Smooth muscle cell (in vitro differentiated cells): ENCODE results near the gene VPS8. TPM values are rescaled to one million over a fixed set of nuclear protein-coding genes. Genes with fewer than 3 reads are reported as not detected.
A peak's percentile ranks its signal among the peaks of the same experiment; 100 is the strongest.

Experiments
- DNase-seq: peaks from one replicate; lab custom pipeline; 2025; ENCODE audit not compliant: unreplicated experiment; lab: John Stamatoyannopoulos, UW
- H2AFZ ChIP-seq: fragments of 200-600 bp; sonication (generic); 2 replicates; pipeline ENCODE4 v1.6.0; 2016; ENCODE audit warnings: antibody characterized with exemption, low read depth, mild to moderate bottlenecking
- H3F3A ChIP-seq: fragments of 200-600 bp; sonication (generic); 2 replicates; pipeline ENCODE4 v1.6.0; 2017; ENCODE audit warnings: antibody characterized with exemption, low read depth
- H3K27ac ChIP-seq: fragments of 200-600 bp; sonication (generic); 2 replicates; pipeline ENCODE4 v1.5.1; 2016; ENCODE audit warnings: low read depth, mild to moderate bottlenecking
- H3K27me3 ChIP-seq: fragments of 200-600 bp; sonication (generic); 2 replicates; pipeline ENCODE4 v1.6.1; 2016; ENCODE audit warnings: low read depth, mild to moderate bottlenecking
- H3K36me3 ChIP-seq: fragments of 200-600 bp; sonication (generic); 2 replicates; pipeline ENCODE4 v1.5.1; 2016; ENCODE audit warnings: low read depth
- H3K4me1 ChIP-seq: fragments of 200-600 bp; sonication (generic); 2 replicates; pipeline ENCODE4 v1.5.1; 2016; ENCODE audit warnings: low read depth
- H3K4me2 ChIP-seq: fragments of 200-600 bp; sonication (generic); 2 replicates; pipeline ENCODE4 v1.6.0; 2016; ENCODE audit warnings: mild to moderate bottlenecking
- H3K4me3 ChIP-seq: fragments of 200-600 bp; sonication (generic); 2 replicates; pipeline ENCODE4 v1.5.1; 2016; ENCODE audit warnings: mild to moderate bottlenecking
- H3K79me2 ChIP-seq: fragments of 200-600 bp; sonication (generic); 2 replicates; pipeline ENCODE4 v1.6.0; 2016; ENCODE audit warnings: low read depth, mild to moderate bottlenecking
- H3K9ac ChIP-seq: fragments of 200-600 bp; sonication (generic); 2 replicates; pipeline ENCODE4 v1.6.0; 2016; ENCODE audit warnings: low read depth
- H3K9me3 ChIP-seq: fragments of 200-600 bp; sonication (generic); replicated peaks from 2 replicates; pipeline ENCODE4 v1.5.1; 2016; ENCODE audit warnings: low read depth
- H4K20me1 ChIP-seq: fragments of 200-600 bp; sonication (generic); 2 replicates; pipeline ENCODE4 v1.6.0; 2016; ENCODE audit warnings: low read depth
- WGBS: methylation state at CpG from one replicate; pipeline ENCODE4 v1.1.7; 2016; ENCODE audit warnings: low lambda C conversion rate; 5-methylcytosine and 5-hydroxymethylcytosine counted together
- polyA plus RNA-seq: library from polyadenylated mRNA; unstranded; fragments of >200 nt; fragmentation: Nextera tagmentation; extraction: Ambion mirVana; gene quantifications from 2 replicates; pipeline ENCODE4 v1.2.1, GENCODE V29; 2016
- total RNA-seq: library from RNA; depleted of rRNA; stranded (reverse); fragments of >200 nt; gene quantifications from 2 replicates; pipeline ENCODE4 v1.2.3, GENCODE V29; 2014
- TF ChIP-seq, protein P1 (sequence below): fragments of 200-600 bp; sonication (generic); IDR thresholded peaks from 2 replicates; pipeline ENCODE4 v1.5.1; 2017; ENCODE audit warnings: borderline replicate concordance, mild to moderate bottlenecking, antibody characterized with exemption; ENCODE audit not compliant: insufficient read depth, poor library complexity, severe bottlenecking

Gene VPS8
- total and polyA plus RNA-seq, 2 experiments from 2014 or later = 16.1 to 53.9 TPM

DNA sequence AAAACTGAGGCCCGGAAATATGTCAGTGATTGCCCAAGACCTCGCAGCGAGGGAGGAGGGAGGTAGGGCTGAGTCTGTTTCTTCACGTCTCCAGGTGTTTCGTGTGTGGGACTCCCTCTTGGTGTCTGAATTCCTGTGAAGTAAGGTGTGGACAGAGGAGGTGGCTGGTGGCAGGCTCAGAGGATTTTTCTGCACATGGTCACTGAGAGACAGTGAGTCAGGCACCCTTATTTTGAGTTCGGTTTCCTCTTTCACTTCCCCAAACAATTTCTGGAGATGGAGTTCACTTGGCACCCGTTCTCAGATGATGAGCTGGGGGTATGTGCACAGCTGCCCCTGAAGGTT is 46.3 kb upstream of the VPS8 start:
- WGBS = 80% methylated on average over 7 of the region's 7 CpGs
- Histone ChIP-seq H4K20me1 (no peaks in the 10 kb centered on the region), H3K9me3 (no peaks in the 10 kb centered on the region), H2AFZ (no peak overlapping the region), H3K4me3 (no peak overlapping the region), H3F3A (no peaks in the 10 kb centered on the region), H3K27me3 (no peaks in the 10 kb centered on the region), H3K27ac (peak overlapping the region; percentile 9), H3K4me1 (peaks cover 4% of the 10 kb centered on the region), H3K36me3 (no peaks in the 10 kb centered on the region), H3K79me2 (no peaks in the 10 kb centered on the region), H3K9ac (no peak overlapping the region), H3K4me2 (no peak overlapping the region)
- DNase-seq = no peak
- TF ChIP-seq, protein P1, sequence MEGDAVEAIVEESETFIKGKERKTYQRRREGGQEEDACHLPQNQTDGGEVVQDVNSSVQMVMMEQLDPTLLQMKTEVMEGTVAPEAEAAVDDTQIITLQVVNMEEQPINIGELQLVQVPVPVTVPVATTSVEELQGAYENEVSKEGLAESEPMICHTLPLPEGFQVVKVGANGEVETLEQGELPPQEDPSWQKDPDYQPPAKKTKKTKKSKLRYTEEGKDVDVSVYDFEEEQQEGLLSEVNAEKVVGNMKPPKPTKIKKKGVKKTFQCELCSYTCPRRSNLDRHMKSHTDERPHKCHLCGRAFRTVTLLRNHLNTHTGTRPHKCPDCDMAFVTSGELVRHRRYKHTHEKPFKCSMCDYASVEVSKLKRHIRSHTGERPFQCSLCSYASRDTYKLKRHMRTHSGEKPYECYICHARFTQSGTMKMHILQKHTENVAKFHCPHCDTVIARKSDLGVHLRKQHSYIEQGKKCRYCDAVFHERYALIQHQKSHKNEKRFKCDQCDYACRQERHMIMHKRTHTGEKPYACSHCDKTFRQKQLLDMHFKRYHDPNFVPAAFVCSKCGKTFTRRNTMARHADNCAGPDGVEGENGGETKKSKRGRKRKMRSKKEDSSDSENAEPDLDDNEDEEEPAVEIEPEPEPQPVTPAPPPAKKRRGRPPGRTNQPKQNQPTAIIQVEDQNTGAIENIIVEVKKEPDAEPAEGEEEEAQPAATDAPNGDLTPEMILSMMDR = no peak

DNA sequence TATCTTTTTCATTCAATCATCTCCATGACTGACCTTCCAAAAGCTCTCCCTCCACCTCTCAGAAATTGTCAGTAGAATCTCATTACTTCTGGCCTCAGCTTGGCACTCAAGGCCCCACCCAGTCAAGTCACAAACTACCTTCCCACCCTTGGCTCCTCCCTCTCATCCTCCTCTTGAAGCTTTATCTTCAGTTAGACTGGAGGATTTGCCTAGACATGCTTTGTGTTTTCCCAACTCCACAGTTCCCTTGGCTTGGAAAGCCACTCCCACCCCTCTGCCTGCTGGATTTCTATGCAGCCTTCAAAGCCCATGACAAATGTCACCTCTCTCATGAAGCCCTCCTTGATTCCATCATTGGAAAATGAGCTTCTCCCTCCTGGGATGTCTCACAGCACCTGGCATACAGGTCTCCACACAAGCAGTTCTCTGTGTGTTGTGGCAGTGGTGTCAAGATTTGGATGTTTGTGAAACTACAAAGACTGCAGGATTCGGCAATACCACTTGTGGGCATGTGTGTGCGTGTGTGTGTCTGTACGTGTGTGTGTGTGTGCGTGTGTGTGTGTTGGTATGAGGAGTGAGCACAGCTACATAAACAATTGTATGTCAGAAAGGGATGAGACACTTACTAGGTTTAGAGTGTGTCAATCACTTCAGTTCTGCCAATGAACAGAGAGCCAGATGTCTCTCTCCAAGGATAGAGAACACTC is 45.3 kb upstream of the VPS8 start:
- H3K27me3 ChIP-seq = no peaks in the 10 kb centered on the region
- peaks cover 4% of the 10 kb centered on the region for H3K4me1 ChIP-seq
- no peaks in the 10 kb centered on the region for H3K9me3 ChIP-seq
- no peak overlapping the region for H3K4me3 ChIP-seq
- H3K4me2 ChIP-seq = no peak overlapping the region
- TF ChIP-seq, protein P1 = no peak
- no peaks in the 10 kb centered on the region for H3K79me2 ChIP-seq
- no peak for DNase-seq
- 90% methylated on average over 4 of the region's 4 CpGs for WGBS
- H3K9ac ChIP-seq = no peak overlapping the region
- no peak overlapping the region for H2AFZ ChIP-seq
- no peak overlapping the region for H3K27ac ChIP-seq
- no peaks in the 10 kb centered on the region for H4K20me1 ChIP-seq
- no peaks in the 10 kb centered on the region for H3K36me3 ChIP-seq
- peaks cover 7% of the 10 kb centered on the region for H3F3A ChIP-seq

DNA sequence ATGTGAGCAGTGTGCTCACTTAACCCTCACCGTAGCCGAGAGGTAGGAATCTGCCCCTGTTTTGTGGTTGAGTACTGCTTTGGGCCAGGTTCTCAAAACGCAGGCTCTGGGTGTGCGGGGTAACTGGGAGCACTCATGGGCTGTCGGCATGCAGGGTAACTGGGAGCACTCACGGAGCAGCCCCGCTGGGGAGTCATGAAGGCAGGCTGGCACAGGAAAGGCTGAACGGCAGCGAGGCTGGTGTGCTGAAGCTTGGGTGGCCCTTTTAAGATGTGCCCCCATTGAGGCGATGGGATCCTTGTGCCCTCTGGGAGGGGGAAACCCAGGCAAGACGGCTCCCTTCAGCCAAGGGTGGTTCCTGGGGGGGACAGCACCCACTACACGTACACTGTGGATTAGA is 44.6 kb upstream of the VPS8 start:
- H3K27me3 ChIP-seq = no peaks in the 10 kb centered on the region
- H3K4me2 ChIP-seq = no peak overlapping the region
- H3K9me3 ChIP-seq = no peaks in the 10 kb centered on the region
- H3K79me2 ChIP-seq = no peaks in the 10 kb centered on the region
- peaks cover 7% of the 10 kb centered on the region for H3F3A ChIP-seq
- H3K27ac ChIP-seq = no peak overlapping the region
- H3K9ac ChIP-seq = no peak overlapping the region
- DNase-seq = no peak
- no peaks in the 10 kb centered on the region for H3K36me3 ChIP-seq
- TF ChIP-seq, protein P1 = no peak
- H3K4me3 ChIP-seq = no peak overlapping the region
- WGBS = 91% methylated on average over 12 of the region's 12 CpGs
- peaks cover 4% of the 10 kb centered on the region for H3K4me1 ChIP-seq
- H2AFZ ChIP-seq = no peak overlapping the region
- no peaks in the 10 kb centered on the region for H4K20me1 ChIP-seq

DNA sequence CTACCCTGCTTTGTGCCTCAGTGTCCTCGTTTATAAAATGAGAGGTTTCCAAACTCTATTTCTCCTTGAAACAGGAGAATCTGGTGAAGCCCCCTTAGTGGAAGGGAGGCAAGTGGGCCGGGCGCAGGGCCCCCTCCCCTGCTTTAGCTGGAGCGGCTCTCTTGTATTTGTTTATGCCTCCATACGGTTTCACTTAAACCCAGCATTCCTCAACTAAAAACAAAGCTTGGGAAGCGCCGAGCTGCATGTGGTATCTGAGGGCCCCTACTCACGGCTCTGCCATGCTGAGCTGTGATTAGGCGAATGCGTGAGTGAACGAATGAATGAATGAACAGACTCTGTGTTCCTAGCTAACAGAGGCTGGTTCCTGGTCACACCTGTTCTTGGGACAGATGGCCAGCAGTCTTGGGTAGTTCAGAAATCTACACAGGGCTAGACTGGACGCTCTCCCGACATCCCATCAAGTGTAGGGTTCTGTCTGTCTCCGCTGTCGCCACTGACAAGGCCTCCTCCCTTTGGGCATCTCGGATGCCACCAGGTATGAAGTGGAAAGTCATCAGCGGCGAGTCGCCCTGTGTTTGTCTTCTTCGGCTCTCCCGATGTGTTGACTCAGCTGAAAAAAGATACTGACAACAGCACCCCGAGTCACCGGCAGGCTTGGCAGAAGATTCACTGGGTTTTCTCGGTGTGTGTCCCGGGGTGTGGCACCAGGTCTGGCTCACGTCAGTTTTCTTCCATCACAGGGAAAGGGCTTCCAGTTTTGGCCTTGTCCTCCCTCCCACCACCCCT is 42.4 kb upstream of the VPS8 start:
- peaks cover 4% of the 10 kb centered on the region for H3K4me1 ChIP-seq
- H3K9me3 ChIP-seq = no peaks in the 10 kb centered on the region
- no peak overlapping the region for H3K27ac ChIP-seq
- TF ChIP-seq, protein P1 = no peak
- WGBS = 83% methylated on average over 26 of the region's 26 CpGs
- H3K4me3 ChIP-seq = no peak overlapping the region
- no peaks in the 10 kb centered on the region for H3K36me3 ChIP-seq
- no peaks in the 10 kb centered on the region for H3K27me3 ChIP-seq
- no peak overlapping the region for H3K4me2 ChIP-seq
- peaks cover 7% of the 10 kb centered on the region for H3F3A ChIP-seq
- DNase-seq = no peak
- no peaks in the 10 kb centered on the region for H3K79me2 ChIP-seq
- no peak overlapping the region for H2AFZ ChIP-seq
- H3K9ac ChIP-seq = no peak overlapping the region
- H4K20me1 ChIP-seq = no peaks in the 10 kb centered on the region
